ENCODE results near the gene RIT1. TPM values are rescaled to one million over a fixed set of nuclear protein-coding genes. Genes with fewer than 3 reads are reported as not detected.

RIT1 gene
- total and polyA plus RNA-seq, 2 of the 8 experiments (the other 6 are each of a cell fraction or from before 2014, with no cell fraction given), result 25.3 to 26.8 TPM

DNA sequence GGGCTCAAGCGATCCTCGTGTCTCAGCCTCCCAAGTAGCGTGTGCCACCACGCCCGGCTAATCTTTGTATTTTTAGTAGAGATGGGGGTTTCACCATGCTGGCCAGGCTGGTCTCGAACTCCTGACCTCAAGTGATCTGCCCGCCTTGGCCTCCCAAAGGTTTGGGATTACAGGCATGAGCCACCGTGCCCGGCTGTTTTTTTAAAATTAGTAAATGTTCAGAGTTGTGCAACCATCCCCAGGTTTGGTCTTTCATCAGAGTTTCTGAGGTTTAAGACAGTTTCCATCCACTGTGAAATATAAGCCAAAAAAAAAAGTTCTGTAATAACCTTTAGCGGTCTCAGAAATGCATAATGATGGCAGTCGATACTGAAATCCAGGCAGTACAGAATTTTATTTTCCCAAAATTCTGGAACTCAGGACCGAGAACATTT lies 52.3 kb downstream of the RIT1 start (continued):
- TF ChIP-seq TBP (IDR thresholded peaks at IDR 0.05; ENCODE audit: low read depth, low read length), result no peak
- TF ChIP-seq SP1 (IDR thresholded peaks at IDR 0.05; ENCODE audit: low read depth, low read length), result no peak
- no peak for TF ChIP-seq ZNF274 (IDR thresholded peaks at IDR 0.05; ENCODE audit: borderline replicate concordance, extremely low read depth, low read length)
- no peak for TF ChIP-seq SP2 (IDR thresholded peaks at IDR 0.05; ENCODE audit: low read length)
- no peak for TF ChIP-seq CEBPB (IDR thresholded peaks at IDR 0.05; ENCODE audit: low read depth, low read length)
